Endothelial cell of umbilical vein (primary cell): ENCODE data around the gene STXBP2. TPM values are rescaled to one million over a fixed set of nuclear protein-coding genes. Genes with fewer than 3 reads are reported as not detected.

Source experiments
- BruUV-seq: library from RNA; stranded (reverse); fragments of 400-500 nt; replicated peaks from 2 replicates; lab custom pipeline; 2021; lab: Mats Ljungman, UMichigan
- CTCF ChIA-PET: fragments of 300-600, 350-600 bp; sonication (Branson Sonifier 250); formaldehyde crosslinking; loops from one replicate; lab custom pipeline; 2021; ENCODE audit warnings: antibody characterized with exemption, inconsistent platforms; lab: Charles Lee
- POLR2A ChIA-PET: fragments of 300-600, 350-600 bp; sonication (Branson Sonifier 250); formaldehyde crosslinking; loops from one replicate; lab custom pipeline; 2021; ENCODE audit warnings: antibody characterized with exemption, inconsistent platforms; lab: Charles Lee
- DNase-seq: peaks from one replicate; pipeline ENCODE4 v3.0.0-alpha.2; 2011; ENCODE audit warnings: low read depth, low spot score
- FAIRE-seq: peaks from 2 replicates; lab custom pipeline; 2011; peaks lifted over from hg19 to GRCh38; lab: Jason Lieb, UNC
- H2AFZ ChIP-seq: 2 replicates; pipeline ENCODE4 v1.6.0; 2012; ENCODE audit warnings: low read depth, low read length, control low read depth, inconsistent platforms
- H3K27ac ChIP-seq: 2 replicates; pipeline ENCODE4 v1.5.1; 2011; ENCODE audit warnings: low read depth, mild to moderate bottlenecking, control low read depth, low read length, moderate library complexity; ENCODE audit not compliant: insufficient read depth
- H3K27me3 ChIP-seq, 2 experiments: 2 replicates each; pipeline versions ENCODE4 v1.6.0 to v1.6.1; 2011; ENCODE audit warnings: low read length in 2 of 2, mixed read lengths in 1 of 2; ENCODE audit not compliant: control insufficient read depth in 2 of 2, insufficient read depth in 2 of 2
- H3K36me3 ChIP-seq, 2 experiments: 2 replicates in 1 of 2; 3 replicates in 1 of 2; pipeline ENCODE4 v1.5.1; 2011; ENCODE audit warnings: low read length in 2 of 2, mild to moderate bottlenecking in 1 of 2, moderate library complexity in 1 of 2; ENCODE audit not compliant: control insufficient read depth in 2 of 2, insufficient read depth in 2 of 2; ENCODE audit errors: extremely low read depth in 1 of 2
- H3K4me1 ChIP-seq: 3 replicates; pipeline ENCODE4 v1.5.1; 2011; ENCODE audit warnings: mild to moderate bottlenecking, low read length; ENCODE audit not compliant: control insufficient read depth, insufficient read depth; ENCODE audit errors: extremely low read depth
- H3K4me2 ChIP-seq: 2 replicates; pipeline ENCODE4 v1.6.1; 2011; ENCODE audit warnings: low read length, control low read depth, mixed read lengths; ENCODE audit not compliant: insufficient read depth
- H3K4me3 ChIP-seq, 3 experiments: fragments of 200-600 bp in 1 of 3; sonication (generic), shearing (Covaris generic) in 1 of 3; replicated peaks in 1 of 3; 2 replicates each; pipeline ENCODE4 v1.5.1; 2011 to 2016; ENCODE audit warnings: control low read depth in 3 of 3, low read length in 3 of 3, mild to moderate bottlenecking in 2 of 3, inconsistent platforms in 1 of 3, low read depth in 1 of 3, moderate library complexity in 1 of 3; ENCODE audit not compliant: insufficient read depth in 1 of 3
- H3K79me2 ChIP-seq: 2 replicates; pipeline ENCODE4 v1.6.0; 2012; ENCODE audit warnings: low read length, inconsistent platforms; ENCODE audit not compliant: control insufficient read depth, insufficient read depth
- H3K9ac ChIP-seq: replicated peaks from 2 replicates; pipeline ENCODE3; 2011; ENCODE audit warnings: low read length, control low read depth; ENCODE audit not compliant: insufficient read depth; ENCODE audit errors: extremely low read depth
- H3K9me1 ChIP-seq: replicated peaks from 3 replicates; pipeline ENCODE4 v1.6.0; 2011; ENCODE audit warnings: mild to moderate bottlenecking, low read length; ENCODE audit not compliant: control insufficient read depth, insufficient read depth; ENCODE audit errors: extremely low read depth
- H3K9me3 ChIP-seq: replicated peaks from 2 replicates; pipeline ENCODE4 v1.5.1; 2012; ENCODE audit warnings: low read length, inconsistent platforms; ENCODE audit not compliant: control insufficient read depth, insufficient read depth
- H4K20me1 ChIP-seq: replicated peaks from 2 replicates; pipeline ENCODE3; 2011; ENCODE audit warnings: mild to moderate bottlenecking, low read length; ENCODE audit not compliant: control insufficient read depth, insufficient read depth; ENCODE audit errors: extremely low read depth
- EZH2 ChIP-seq: IDR thresholded peaks from 2 replicates; pipeline ENCODE4 v1.6.1; 2012; ENCODE audit warnings: borderline replicate concordance, low read depth, mild to moderate bottlenecking, moderate library complexity, low read length, inconsistent platforms; ENCODE audit not compliant: severe bottlenecking
- GATA2 ChIP-seq: IDR thresholded peaks from 2 replicates; pipeline ENCODE4 v1.7.0; 2011; ENCODE audit warnings: low read depth, mild to moderate bottlenecking, moderate library complexity, mixed read lengths, low read length; ENCODE audit not compliant: insufficient read length, insufficient read depth
- JUN ChIP-seq: IDR thresholded peaks from 2 replicates; pipeline ENCODE4 v1.6.1; 2011; ENCODE audit warnings: borderline replicate concordance, low read depth; ENCODE audit not compliant: insufficient read length, insufficient read depth
- MAX ChIP-seq: IDR thresholded peaks from 2 replicates; pipeline ENCODE4 v1.6.1; 2011; ENCODE audit not compliant: insufficient read depth, insufficient read length
- MYC ChIP-seq: IDR thresholded peaks from one replicate; pipeline ENCODE4 v1.6.1; 2011; ENCODE audit warnings: mild to moderate bottlenecking, low read depth, low read length
- dilution Hi-C: fragments of 300-500 bp; cut with MboI; formaldehyde crosslinking; loops from one replicate; pipeline ENCODE4 v1.15.0; 2019; ENCODE audit warnings: low sequenced_read_pairs; ENCODE audit not compliant: extremely low pct_ligation_motif_present
- intact Hi-C: fragments of 100-400 bp; cut with micrococcal nuclease; formaldehyde crosslinking; loops from one replicate; pipeline ENCODE4 v1.10.0; 2022
- polyA plus RNA-seq, 4 experiments: library from polyadenylated mRNA; depleted of rRNA in 3 of 4; stranded (reverse) in 3 of 4; unstranded in 1 of 4; fragments of >200 nt; gene quantifications; 2 replicates each; pipeline versions ENCODE4 v1.2.1 to v1.2.3, GENCODE V29; 2011 to 2012; ENCODE audit warnings: missing spikeins in 1 of 4
- total RNA-seq: library from RNA; stranded (reverse); gene quantifications from 2 replicates; pipeline ENCODE4 v1.2.3, GENCODE V29; 2021
- TF ChIP-seq, protein P1 (sequence below), 2 donors: IDR thresholded peaks; 1 replicate in 1 of 2; 2 replicates in 1 of 2; pipeline ENCODE4 v1.5.1; 2011; ENCODE audit warnings: low read length in 2 of 2, mild to moderate bottlenecking in 2 of 2, moderate library complexity in 2 of 2, control low read depth in 1 of 2, inconsistent platforms in 1 of 2, low read depth in 1 of 2; ENCODE audit not compliant: insufficient read depth in 1 of 2; ENCODE audit errors: extremely low read depth in 1 of 2

STXBP2 gene
- total and polyA plus RNA-seq, 2 donors (not counting 3 experiments of a cell fraction or from before 2014, with no cell fraction given): 70.0 to 105 TPM

- ChIA-PET CTCF (interaction anchor here (1.5 kb wide), 1 partner anchor 44 kb away, joined by 5 read pairs; no protein-coding TSS in a partner anchor), POLR2A (no interaction called here)
- no peak for FAIRE-seq
- dilution Hi-C loops: no loop called here
- H3K27me3 ChIP-seq: no peaks in the 10 kb centered on the region
- H2AFZ ChIP-seq: no peak overlapping the region
- no TSS peak for BruUV-seq
- H3K36me3 ChIP-seq: no peaks in the 10 kb centered on the region
- H3K4me1 ChIP-seq: no peaks in the 10 kb centered on the region
- no peaks in the 10 kb centered on the region for H4K20me1 ChIP-seq
- no peak overlapping the region for H3K27ac ChIP-seq
- no peaks in the 10 kb centered on the region for H3K79me2 ChIP-seq
- no peaks in the 10 kb centered on the region for H3K9me1 ChIP-seq
- no peaks in the 10 kb centered on the region for H3K9me3 ChIP-seq
- H3K4me3 ChIP-seq: no peak overlapping the region
- intact Hi-C loops: no loop called here
- no peak overlapping the region for H3K9ac ChIP-seq
- H3K4me2 ChIP-seq: no peak overlapping the region
- TF ChIP-seq EZH2 (no peak), MYC (no peak)
- no peak for DNase-seq
These were observed 24.3 kb upstream of the STXBP2 start for GRCh38 chr19:7612282-7613274.

DNA sequence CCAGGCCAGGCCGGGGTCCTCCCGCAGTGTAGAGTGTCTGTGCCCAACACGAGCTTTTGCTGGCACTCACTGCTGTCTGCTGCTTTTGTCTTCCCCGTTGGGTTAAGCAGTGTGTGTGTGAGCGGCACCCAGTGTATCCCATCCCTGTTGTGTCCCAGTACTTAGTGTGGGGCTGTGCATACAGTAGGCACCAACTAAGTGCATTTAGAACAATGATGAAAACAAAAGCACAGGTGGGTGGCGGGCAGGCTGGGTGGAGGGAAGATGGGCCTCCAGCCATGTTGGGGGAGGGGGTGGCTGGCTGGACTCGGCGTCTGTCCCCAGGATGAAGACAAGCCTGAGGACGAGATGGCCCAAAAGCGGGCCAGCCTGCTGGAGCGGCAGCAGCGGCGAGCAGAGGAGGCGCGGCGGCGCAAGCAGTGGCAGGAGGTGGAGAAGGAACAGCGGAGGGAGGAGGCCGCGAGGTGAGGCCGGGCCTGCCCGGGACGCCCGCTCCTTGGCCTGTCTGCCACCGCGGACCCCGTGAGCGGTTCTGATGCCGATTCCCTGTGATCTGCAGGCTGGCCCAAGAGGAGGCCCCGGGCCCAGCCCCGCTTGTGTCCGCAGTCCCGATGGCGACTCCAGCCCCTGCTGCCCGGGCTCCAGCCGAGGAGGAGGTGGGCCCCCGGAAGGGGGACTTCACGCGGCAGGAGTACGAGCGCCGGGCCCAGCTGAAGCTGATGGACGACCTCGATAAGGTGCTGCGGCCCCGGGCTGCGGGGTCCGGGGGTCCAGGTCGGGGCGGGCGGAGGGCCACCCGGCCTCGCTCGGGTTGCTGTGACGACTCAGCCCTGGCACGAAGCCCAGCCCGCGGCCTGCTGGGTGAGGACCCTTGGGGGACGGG is 21.8 kb upstream of the STXBP2 start:
- Histone ChIP-seq H3K4me3 (no peak overlapping the region), H3K9me3 (no peaks in the 10 kb centered on the region), H3K9ac (no peak overlapping the region), H3K4me2 (no peak overlapping the region), H4K20me1 (no peaks in the 10 kb centered on the region), H3K36me3 (peaks cover 0 to 6% of the 10 kb centered on the region in 2 experiments), H2AFZ (no peak overlapping the region), H3K27me3 (no peaks in the 10 kb centered on the region), H3K79me2 (no peaks in the 10 kb centered on the region), H3K27ac (no peak overlapping the region), H3K4me1 (no peaks in the 10 kb centered on the region), H3K9me1 (no peaks in the 10 kb centered on the region)
- no TSS peak for BruUV-seq
- TF ChIP-seq, protein P1, sequence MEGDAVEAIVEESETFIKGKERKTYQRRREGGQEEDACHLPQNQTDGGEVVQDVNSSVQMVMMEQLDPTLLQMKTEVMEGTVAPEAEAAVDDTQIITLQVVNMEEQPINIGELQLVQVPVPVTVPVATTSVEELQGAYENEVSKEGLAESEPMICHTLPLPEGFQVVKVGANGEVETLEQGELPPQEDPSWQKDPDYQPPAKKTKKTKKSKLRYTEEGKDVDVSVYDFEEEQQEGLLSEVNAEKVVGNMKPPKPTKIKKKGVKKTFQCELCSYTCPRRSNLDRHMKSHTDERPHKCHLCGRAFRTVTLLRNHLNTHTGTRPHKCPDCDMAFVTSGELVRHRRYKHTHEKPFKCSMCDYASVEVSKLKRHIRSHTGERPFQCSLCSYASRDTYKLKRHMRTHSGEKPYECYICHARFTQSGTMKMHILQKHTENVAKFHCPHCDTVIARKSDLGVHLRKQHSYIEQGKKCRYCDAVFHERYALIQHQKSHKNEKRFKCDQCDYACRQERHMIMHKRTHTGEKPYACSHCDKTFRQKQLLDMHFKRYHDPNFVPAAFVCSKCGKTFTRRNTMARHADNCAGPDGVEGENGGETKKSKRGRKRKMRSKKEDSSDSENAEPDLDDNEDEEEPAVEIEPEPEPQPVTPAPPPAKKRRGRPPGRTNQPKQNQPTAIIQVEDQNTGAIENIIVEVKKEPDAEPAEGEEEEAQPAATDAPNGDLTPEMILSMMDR (IDR thresholded peaks at IDR 0.05; ENCODE audit: extremely low read depth in 1 of 2, insufficient read depth in 1 of 2, low read depth in 1 of 2, low read length in 2 of 2): no peak
- TF ChIP-seq GATA2 (no peak), MAX (no peak), EZH2 (no peak), MYC (no peak), JUN (no peak)
- FAIRE-seq: no peak
- CTCF ChIA-PET: no interaction called here
- no peak for DNase-seq
- intact Hi-C loops (no loop called here), dilution Hi-C loops (no loop called here)
- POLR2A ChIA-PET: no interaction called here
